GM21381 (cell line): ENCODE data around the gene BRME1.

Experiments
- ATAC-seq: cut with Tn5 transposase; IDR thresholded peaks from one replicate; pipeline ENCODE4 v1.9.1; 2021; ENCODE audit warnings: mild to moderate bottlenecking, moderate library complexity; ENCODE audit not compliant: unreplicated experiment

The BRME1 gene

GRCh38 chr19:13905634-13906520 lies at the start of gene BRME1, which contains the start of gene CC2D1A:
TSS of gene BRME1 (minus strand) at chr19:13906117. CDS start at chr19:13904892, 1,225 bp downstream.
TSS of gene CC2D1A (plus strand) at chr19:13906201. CDS start at chr19:13906442, 241 bp downstream.
- ATAC-seq: peak; percentile 92

GRCh38 chr19:13954185-13954584 lies 48.3 kb upstream of the BRME1 start:
- ATAC-seq: no peak

- no peak for ATAC-seq
These were observed 47.1 kb upstream of the BRME1 start for GRCh38 chr19:13952931-13953531.

GRCh38 chr19:13952154-13952930 lies 46.4 kb upstream of the BRME1 start, which contains the start of gene DCAF15:
TSS of gene DCAF15 (plus strand) at chr19:13952509. CDS start at chr19:13952513, 4 bp downstream.
- peak; percentile 89 for ATAC-seq

- peak; percentile 6 for ATAC-seq
These were observed 45.9 kb upstream of the BRME1 start for GRCh38 chr19:13951799-13952153.

GRCh38 chr19:13951043-13951442 lies 45.1 kb upstream of the BRME1 start:
- no peak for ATAC-seq

- no peak for ATAC-seq
These were observed 40.5 kb upstream of the BRME1 start for GRCh38 chr19:13946414-13946813.

- ATAC-seq: no peak
These were observed 36.2 kb upstream of the BRME1 start for GRCh38 chr19:13942023-13942684.

GRCh38 chr19:13938301-13939064 lies 32.6 kb upstream of the BRME1 start, which contains the start of gene PODNL1:
TSS of gene PODNL1 (minus strand) at chr19:13938417. CDS start at chr19:13938181, 236 bp downstream.
- ATAC-seq: no peak

GRCh38 chr19:13937479-13938300 lies 31.8 kb upstream of the BRME1 start:
- ATAC-seq: no peak

- no peak for ATAC-seq
These were observed 30.0 kb upstream of the BRME1 start for GRCh38 chr19:13935765-13936510.

- ATAC-seq: no peak
These were observed 28.8 kb upstream of the BRME1 start for GRCh38 chr19:13934785-13935109.

GRCh38 chr19:13932911-13933393 lies 27.0 kb upstream of the BRME1 start:
- no peak for ATAC-seq

- ATAC-seq: no peak
These were observed 26.3 kb upstream of the BRME1 start for GRCh38 chr19:13932149-13932637.

GRCh38 chr19:13931391-13932148 lies 25.7 kb upstream of the BRME1 start:
- ATAC-seq: no peak

GRCh38 chr19:13930402-13930801 lies 24.5 kb upstream of the BRME1 start:
- no peak for ATAC-seq

GRCh38 chr19:13929956-13930355 lies 24.0 kb upstream of the BRME1 start:
- ATAC-seq: no peak
